Mesendoderm (in vitro differentiated cells): ENCODE measurements around the gene PARVB.

ENCODE experiments used
- DNase-seq: peaks from one replicate; pipeline ENCODE4 v3.0.0; 2013
- H2AK5ac ChIP-seq: 2 replicates; pipeline ENCODE4 v1.6.1; 2013; ENCODE audit warnings: low read length, inconsistent platforms
- H2BK120ac ChIP-seq: 2 replicates; pipeline ENCODE4 v1.6.1; 2013; ENCODE audit warnings: low read depth, mild to moderate bottlenecking, low read length, moderate library complexity, mixed read lengths
- H2BK15ac ChIP-seq: replicated peaks from 2 replicates; pipeline ENCODE4 v1.6.1; 2013; ENCODE audit warnings: low read depth, mild to moderate bottlenecking, moderate library complexity
- H2BK5ac ChIP-seq: 2 replicates; pipeline ENCODE4 v1.6.1; 2013; ENCODE audit warnings: low read length, inconsistent platforms
- H3K18ac ChIP-seq: 2 replicates; pipeline ENCODE4 v1.6.1; 2013; ENCODE audit warnings: mild to moderate bottlenecking, low read length, mixed read lengths
- H3K23ac ChIP-seq: one replicate; pipeline ENCODE4 v1.6.1; 2013; ENCODE audit warnings: low read length
- H3K27ac ChIP-seq: 2 replicates; pipeline ENCODE4 v1.5.1; 2013; ENCODE audit warnings: low read depth, mild to moderate bottlenecking, inconsistent platforms, low read length, moderate library complexity
- H3K27me3 ChIP-seq: 2 replicates; pipeline ENCODE4 v1.6.1; 2013; ENCODE audit warnings: low read length, control low read depth, mild to moderate bottlenecking, inconsistent platforms; ENCODE audit not compliant: insufficient read depth, poor library complexity
- H3K36me3 ChIP-seq: 2 replicates; pipeline ENCODE4 v1.6.1; 2013; ENCODE audit warnings: low read length, inconsistent platforms; ENCODE audit not compliant: control insufficient read depth, insufficient read depth
- H3K4ac ChIP-seq: one replicate; pipeline ENCODE4 v1.6.1; 2013; ENCODE audit warnings: low read depth, mild to moderate bottlenecking, low read length, moderate library complexity
- H3K4me1 ChIP-seq: 2 replicates; pipeline ENCODE4 v1.6.1; 2013; ENCODE audit warnings: low read depth, low read length, inconsistent platforms; ENCODE audit not compliant: control insufficient read depth
- H3K4me2 ChIP-seq: 2 replicates; pipeline ENCODE4 v1.6.1; 2013; ENCODE audit warnings: low read length
- H3K4me3 ChIP-seq: 2 replicates; pipeline ENCODE4 v1.5.1; 2013; ENCODE audit warnings: mild to moderate bottlenecking, low read length
- H3K56ac ChIP-seq: one replicate; pipeline ENCODE4 v1.6.1; 2013; ENCODE audit warnings: low read length
- H3K79me1 ChIP-seq: 2 replicates; pipeline ENCODE4 v1.6.1; 2013; ENCODE audit warnings: low read length, inconsistent platforms
- H3K79me2 ChIP-seq: 2 replicates; pipeline ENCODE4 v1.6.1; 2013; ENCODE audit warnings: mild to moderate bottlenecking, low read length; ENCODE audit not compliant: control insufficient read depth, insufficient read depth
- H3K9ac ChIP-seq: 2 replicates; pipeline ENCODE4 v1.6.1; 2013; ENCODE audit warnings: low read length, inconsistent platforms
- H4K5ac ChIP-seq: one replicate; pipeline ENCODE4 v1.6.1; 2013; ENCODE audit warnings: low read length
- H4K8ac ChIP-seq: one replicate; pipeline ENCODE4 v1.6.1; 2013; ENCODE audit warnings: low read depth, mild to moderate bottlenecking, control low read depth, low read length, moderate library complexity
- WGBS: extraction: QIAGEN DNeasy Blood & Tissue Kit; methylation state at CpG from one replicate; pipeline ENCODE4 v1.1.7; 2013; ENCODE audit warnings: low lambda C conversion rate, missing lambda C conversion rate; ENCODE audit not compliant: insufficient coverage; ENCODE audit errors: extremely low coverage; 5-methylcytosine and 5-hydroxymethylcytosine counted together

The PARVB gene

GRCh38 chr22:44103735-44104480, 79.8 kb downstream of the PARVB start:
- no peak overlapping the region for H3K56ac ChIP-seq
- H3K79me2 ChIP-seq: no peaks in the 10 kb centered on the region
- no peak overlapping the region for H2BK15ac ChIP-seq
- no peak overlapping the region for H2BK5ac ChIP-seq
- no CpG with 5 or more reads among the region's 13 CpGs for WGBS
- no peaks in the 10 kb centered on the region for H3K27me3 ChIP-seq
- H3K23ac ChIP-seq: no peak overlapping the region
- H3K36me3 ChIP-seq: no peaks in the 10 kb centered on the region
- DNase-seq: no peak
- H3K18ac ChIP-seq: no peak overlapping the region
- H3K4me1 ChIP-seq: peaks cover 8% of the 10 kb centered on the region
- H4K5ac ChIP-seq: no peak overlapping the region
- H3K4me2 ChIP-seq: no peak overlapping the region
- no peak overlapping the region for H3K4me3 ChIP-seq
- no peak overlapping the region for H4K8ac ChIP-seq
- H3K79me1 ChIP-seq: no peaks in the 10 kb centered on the region
- no peak overlapping the region for H2BK120ac ChIP-seq
- no peak overlapping the region for H3K4ac ChIP-seq
- no peak overlapping the region for H2AK5ac ChIP-seq
- no peak overlapping the region for H3K9ac ChIP-seq
- H3K27ac ChIP-seq: no peak overlapping the region

GRCh38 chr22:44107340-44107739, 83.2 kb downstream of the PARVB start:
- H3K56ac ChIP-seq: peak overlapping the region; percentile 67
- no peaks in the 10 kb centered on the region for H3K27me3 ChIP-seq
- no peak overlapping the region for H4K8ac ChIP-seq
- no peak overlapping the region for H2AK5ac ChIP-seq
- no CpG with 5 or more reads among the region's 6 CpGs for WGBS
- no peak overlapping the region for H3K4me2 ChIP-seq
- H3K9ac ChIP-seq: no peak overlapping the region
- peak; percentile 92 for DNase-seq
- H2BK15ac ChIP-seq: no peak overlapping the region
- H3K4me3 ChIP-seq: no peak overlapping the region
- peaks cover 8% of the 10 kb centered on the region for H3K4me1 ChIP-seq
- H3K23ac ChIP-seq: no peak overlapping the region
- no peak overlapping the region for H2BK5ac ChIP-seq
- no peak overlapping the region for H4K5ac ChIP-seq
- H3K79me1 ChIP-seq: no peaks in the 10 kb centered on the region
- no peaks in the 10 kb centered on the region for H3K36me3 ChIP-seq
- no peaks in the 10 kb centered on the region for H3K79me2 ChIP-seq
- no peak overlapping the region for H3K18ac ChIP-seq
- H2BK120ac ChIP-seq: no peak overlapping the region
- H3K4ac ChIP-seq: peak overlapping the region; percentile 16
- no peak overlapping the region for H3K27ac ChIP-seq

GRCh38 chr22:44108076-44108475, 84.0 kb downstream of the PARVB start:
- Histone ChIP-seq H3K79me1 (no peaks in the 10 kb centered on the region), H3K4me2 (no peak overlapping the region), H2AK5ac (no peak overlapping the region), H3K27me3 (no peaks in the 10 kb centered on the region), H3K4me1 (peaks cover 8% of the 10 kb centered on the region), H3K9ac (no peak overlapping the region), H4K5ac (no peak overlapping the region), H3K18ac (peak overlapping the region; percentile 39), H3K4ac (no peak overlapping the region), H3K79me2 (no peaks in the 10 kb centered on the region), H3K23ac (no peak overlapping the region), H4K8ac (no peak overlapping the region), H3K56ac (peak overlapping the region; percentile 34), H2BK5ac (no peak overlapping the region), H3K36me3 (no peaks in the 10 kb centered on the region), H3K4me3 (no peak overlapping the region), H2BK15ac (no peak overlapping the region), H3K27ac (peak overlapping the region; percentile 27), H2BK120ac (no peak overlapping the region)
- no CpG with 5 or more reads among the region's 2 CpGs for WGBS
- peak; percentile 38 for DNase-seq

GRCh38 chr22:44108806-44109385, 84.8 kb downstream of the PARVB start:
- no peak overlapping the region for H4K5ac ChIP-seq
- no CpG with 5 or more reads among the region's 14 CpGs for WGBS
- no peak overlapping the region for H2BK5ac ChIP-seq
- H3K56ac ChIP-seq: no peak overlapping the region
- no peak for DNase-seq
- H3K18ac ChIP-seq: peak overlapping the region; percentile 21
- peak overlapping the region; percentile 22 for H3K4ac ChIP-seq
- H2BK15ac ChIP-seq: no peak overlapping the region
- no peaks in the 10 kb centered on the region for H3K36me3 ChIP-seq
- H3K79me2 ChIP-seq: no peaks in the 10 kb centered on the region
- H3K27ac ChIP-seq: no peak overlapping the region
- H3K79me1 ChIP-seq: no peaks in the 10 kb centered on the region
- H3K23ac ChIP-seq: no peak overlapping the region
- H3K4me3 ChIP-seq: no peak overlapping the region
- H4K8ac ChIP-seq: no peak overlapping the region
- H2AK5ac ChIP-seq: no peak overlapping the region
- H3K4me1 ChIP-seq: peaks cover 8% of the 10 kb centered on the region
- H2BK120ac ChIP-seq: no peak overlapping the region
- H3K27me3 ChIP-seq: no peaks in the 10 kb centered on the region
- no peak overlapping the region for H3K4me2 ChIP-seq
- H3K9ac ChIP-seq: no peak overlapping the region

GRCh38 chr22:44109416-44109815, 85.3 kb downstream of the PARVB start:
- H3K4me2 ChIP-seq: no peak overlapping the region
- no peak overlapping the region for H3K9ac ChIP-seq
- peak overlapping the region; percentile 41 for H3K18ac ChIP-seq
- H3K4me3 ChIP-seq: no peak overlapping the region
- H2BK120ac ChIP-seq: no peak overlapping the region
- H3K4me1 ChIP-seq: peaks cover 8% of the 10 kb centered on the region
- no peaks in the 10 kb centered on the region for H3K27me3 ChIP-seq
- H3K79me2 ChIP-seq: no peaks in the 10 kb centered on the region
- no peak overlapping the region for H3K27ac ChIP-seq
- no peak overlapping the region for H2BK5ac ChIP-seq
- no peak overlapping the region for H3K4ac ChIP-seq
- H3K79me1 ChIP-seq: no peaks in the 10 kb centered on the region
- H3K56ac ChIP-seq: no peak overlapping the region
- no peaks in the 10 kb centered on the region for H3K36me3 ChIP-seq
- H4K5ac ChIP-seq: no peak overlapping the region
- no CpG with 5 or more reads among the region's 4 CpGs for WGBS
- H3K23ac ChIP-seq: no peak overlapping the region
- no peak overlapping the region for H2AK5ac ChIP-seq
- no peak for DNase-seq
- H2BK15ac ChIP-seq: no peak overlapping the region
- no peak overlapping the region for H4K8ac ChIP-seq
